GM23338 (cell line): Measurements from ENCODE around the gene RFX4. TPM values are rescaled to one million over a fixed set of nuclear protein-coding genes. Genes with fewer than 3 reads are reported as not detected.

ENCODE experiments used
- ATAC-seq: fragments of 200-7000 bp; cut with Tn5 transposase; 3 replicates; pipeline ENCODE4 v1.9.1; 2020
- DNase-seq: peaks from one replicate; pipeline ENCODE4 v3.0.0-alpha.2; 2015; ENCODE audit warnings: low spot score
- H2AFZ ChIP-seq: fragments of 200-600 bp; sonication (generic); 2 replicates; pipeline ENCODE4 v1.8.0; 2016; ENCODE audit warnings: antibody characterized with exemption, mild to moderate bottlenecking, moderate library complexity
- H3F3A ChIP-seq: fragments of 200-600 bp; sonication (generic); replicated peaks from 2 replicates; pipeline ENCODE4 v1.8.0; 2017; ENCODE audit warnings: antibody characterized with exemption, mixed run types, low read depth
- H3K27ac ChIP-seq: fragments of 200-600 bp; sonication (generic); 2 replicates; pipeline ENCODE4 v1.6.1; 2016; ENCODE audit warnings: low read depth
- H3K27me3 ChIP-seq: fragments of 200-600 bp; sonication (generic); 2 replicates; pipeline ENCODE4 v1.8.0; 2016; ENCODE audit warnings: mild to moderate bottlenecking, mixed run types, moderate library complexity; ENCODE audit not compliant: insufficient read depth
- H3K36me3 ChIP-seq: fragments of 200-600 bp; sonication (generic); 2 replicates; pipeline ENCODE4 v1.8.0; 2016; ENCODE audit warnings: mild to moderate bottlenecking; ENCODE audit not compliant: insufficient read depth
- H3K4me1 ChIP-seq: fragments of 200-600 bp; sonication (generic); 2 replicates; pipeline ENCODE4 v1.8.0; 2016; ENCODE audit warnings: mild to moderate bottlenecking, moderate library complexity; ENCODE audit not compliant: insufficient read depth
- H3K4me2 ChIP-seq: fragments of 200-600 bp; sonication (generic); 2 replicates; pipeline ENCODE4 v1.7.1; 2017; ENCODE audit warnings: mixed run types
- H3K4me3 ChIP-seq: fragments of 200-600 bp; sonication (generic); 2 replicates; pipeline ENCODE4 v1.6.1; 2016; ENCODE audit warnings: mixed run types
- H3K79me2 ChIP-seq: fragments of 200-600 bp; sonication (generic); replicated peaks from 2 replicates; pipeline ENCODE4 v1.8.0; 2017; ENCODE audit warnings: mild to moderate bottlenecking; ENCODE audit not compliant: insufficient read depth
- H3K9me2 ChIP-seq: fragments of 200-600 bp; sonication (generic); 2 replicates; pipeline ENCODE4 v1.8.0; 2017; ENCODE audit not compliant: insufficient read depth
- H4K20me1 ChIP-seq: fragments of 200-600 bp; sonication (generic); replicated peaks from 2 replicates; pipeline ENCODE4 v1.8.0; 2017; ENCODE audit warnings: mild to moderate bottlenecking; ENCODE audit not compliant: insufficient read depth
- H3K27ac Mint-ChIP-seq: 2 replicates; pipeline ENCODE4 v1.8.0; 2020; ENCODE audit warnings: inconsistent platforms, mild to moderate bottlenecking, moderate library complexity, mixed read lengths
- H3K27me3 Mint-ChIP-seq: 3 replicates; pipeline ENCODE4 v1.8.0; 2022; ENCODE audit warnings: low read depth, mild to moderate bottlenecking, moderate library complexity, mixed read lengths, inconsistent platforms; ENCODE audit not compliant: insufficient read depth, poor library complexity
- H3K36me3 Mint-ChIP-seq: 3 replicates; pipeline ENCODE4 v1.8.0; 2021; ENCODE audit warnings: low read depth, mild to moderate bottlenecking, inconsistent platforms, moderate library complexity, mixed read lengths
- H3K4me1 Mint-ChIP-seq: 3 replicates; pipeline ENCODE4 v1.8.0; 2020; ENCODE audit warnings: mild to moderate bottlenecking, inconsistent platforms, mixed read lengths
- H3K4me3 Mint-ChIP-seq: 3 replicates; pipeline ENCODE4 v1.8.0; 2021; ENCODE audit warnings: moderate library complexity, mild to moderate bottlenecking, inconsistent platforms, mixed read lengths
- H3K9me3 Mint-ChIP-seq: 3 replicates; pipeline ENCODE4 v1.8.0; 2020; ENCODE audit warnings: moderate library complexity, mild to moderate bottlenecking, inconsistent platforms, mixed read lengths
- CREB1 ChIP-seq: fragments of 250-450 bp; sonication (Bioruptor Pico); IDR thresholded peaks from 2 replicates; pipeline ENCODE4 v1.5.0; 2020; ENCODE audit warnings: low read depth, mild to moderate bottlenecking, moderate library complexity
- ETS1 ChIP-seq: IDR thresholded peaks from 2 replicates; pipeline ENCODE4 v1.6.1; 2016; ENCODE audit warnings: antibody characterized with exemption
- EZH2 ChIP-seq: fragments of 200-600 bp; sonication (generic); IDR thresholded peaks from one replicate; pipeline ENCODE4 v1.8.0; 2017; ENCODE audit warnings: antibody characterized with exemption, mild to moderate bottlenecking, low read depth; ENCODE audit not compliant: unreplicated experiment
- EZH2phosphoT487 ChIP-seq: fragments of 200-600 bp; sonication (generic); IDR thresholded peaks from one replicate; pipeline ENCODE4 v1.8.1; 2018; ENCODE audit warnings: antibody characterized with exemption; ENCODE audit not compliant: unreplicated experiment
- JUNB ChIP-seq: IDR thresholded peaks from one replicate; pipeline ENCODE4 v1.6.1; 2016; ENCODE audit warnings: antibody characterized with exemption; ENCODE audit not compliant: unreplicated experiment
- NANOG ChIP-seq: IDR thresholded peaks from 2 replicates; pipeline ENCODE4 v1.6.1; 2016; ENCODE audit warnings: antibody characterized with exemption, borderline replicate concordance
- POLR2AphosphoS5 ChIP-seq: IDR thresholded peaks from 2 replicates; pipeline ENCODE4 v1.6.1; 2016; ENCODE audit warnings: antibody characterized with exemption, low read depth
- REST ChIP-seq: IDR thresholded peaks from one replicate; pipeline ENCODE4 v1.6.1; 2018; ENCODE audit warnings: antibody characterized with exemption; ENCODE audit not compliant: unreplicated experiment
- STAT1 ChIP-seq: IDR thresholded peaks from one replicate; pipeline ENCODE4 v1.6.1; 2016; ENCODE audit warnings: antibody characterized with exemption; ENCODE audit not compliant: unreplicated experiment
- ZNF114 ChIP-seq: fragments of 250-450 bp; sonication (Bioruptor Pico); IDR thresholded peaks from 2 replicates; pipeline ENCODE4 v1.5.0; 2020; ENCODE audit warnings: mild to moderate bottlenecking, moderate library complexity
- ZNF331 ChIP-seq: fragments of 250-450 bp; sonication (Bioruptor Pico); IDR thresholded peaks from 2 replicates; pipeline ENCODE4 v1.5.0; 2020; ENCODE audit warnings: low read depth, mild to moderate bottlenecking, moderate library complexity
- ZNF462 ChIP-seq: fragments of 250-450 bp; sonication (Bioruptor Pico); IDR thresholded peaks from 2 replicates; pipeline ENCODE4 v1.5.0; 2020; ENCODE audit warnings: mild to moderate bottlenecking, moderate library complexity
- polyA plus RNA-seq: library from polyadenylated mRNA; unstranded; fragments of >200 nt; fragmentation: Nextera tagmentation; extraction: Ambion mirVana; gene quantifications from 2 replicates; pipeline ENCODE4 v1.2.1, GENCODE V29; 2016
- total RNA-seq: library from RNA; depleted of rRNA; stranded (reverse); fragments of >200 nt; shearing (Covaris generic); gene quantifications from 2 replicates; pipeline ENCODE4 v1.2.3, GENCODE V29; 2014
- TF ChIP-seq, protein P1 (sequence below), 2 experiments: fragments of 200-600 bp in 1 of 2; sonication (generic) in 1 of 2; conservative IDR thresholded peaks; 2 replicates each; pipeline versions ENCODE4 v1.5.1 to v1.6.1; 2016 to 2017; ENCODE audit warnings: antibody characterized with exemption in 2 of 2, low read depth in 2 of 2, mild to moderate bottlenecking in 2 of 2, moderate library complexity in 1 of 2

Gene RFX4
- total and polyA plus RNA-seq, 2 experiments from 2014 or later: 0.23 TPM; not detected in 1

- no peak overlapping the region for H3K27ac Mint-ChIP-seq
- H3K9me3 Mint-ChIP-seq: no peaks in the 10 kb centered on the region
- no peak for DNase-seq
- no peak for ATAC-seq
- peaks cover 16% of the 10 kb centered on the region; the same call in 1 of the 2 replicates for H3K9me2 ChIP-seq
- H3K36me3 ChIP-seq: no peaks in the 10 kb centered on the region
- no peaks in the 10 kb centered on the region for H3K4me1 ChIP-seq
- no peak for TF ChIP-seq ZNF114 (CRISPR knock-in tag)
- TF ChIP-seq CREB1 (CRISPR knock-in tag): no peak
- TF ChIP-seq JUNB: no peak
- TF ChIP-seq ZNF462 (CRISPR knock-in tag): no peak
- TF ChIP-seq, protein P1, sequence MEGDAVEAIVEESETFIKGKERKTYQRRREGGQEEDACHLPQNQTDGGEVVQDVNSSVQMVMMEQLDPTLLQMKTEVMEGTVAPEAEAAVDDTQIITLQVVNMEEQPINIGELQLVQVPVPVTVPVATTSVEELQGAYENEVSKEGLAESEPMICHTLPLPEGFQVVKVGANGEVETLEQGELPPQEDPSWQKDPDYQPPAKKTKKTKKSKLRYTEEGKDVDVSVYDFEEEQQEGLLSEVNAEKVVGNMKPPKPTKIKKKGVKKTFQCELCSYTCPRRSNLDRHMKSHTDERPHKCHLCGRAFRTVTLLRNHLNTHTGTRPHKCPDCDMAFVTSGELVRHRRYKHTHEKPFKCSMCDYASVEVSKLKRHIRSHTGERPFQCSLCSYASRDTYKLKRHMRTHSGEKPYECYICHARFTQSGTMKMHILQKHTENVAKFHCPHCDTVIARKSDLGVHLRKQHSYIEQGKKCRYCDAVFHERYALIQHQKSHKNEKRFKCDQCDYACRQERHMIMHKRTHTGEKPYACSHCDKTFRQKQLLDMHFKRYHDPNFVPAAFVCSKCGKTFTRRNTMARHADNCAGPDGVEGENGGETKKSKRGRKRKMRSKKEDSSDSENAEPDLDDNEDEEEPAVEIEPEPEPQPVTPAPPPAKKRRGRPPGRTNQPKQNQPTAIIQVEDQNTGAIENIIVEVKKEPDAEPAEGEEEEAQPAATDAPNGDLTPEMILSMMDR (conservative IDR thresholded peaks at IDR 0.05; ENCODE audit: low read depth in 2 of 2): no peak
- no peak for TF ChIP-seq ZNF331 (CRISPR knock-in tag)
- no peak for TF ChIP-seq STAT1
- TF ChIP-seq NANOG: no peak
- no peak for TF ChIP-seq POLR2AphosphoS5
- TF ChIP-seq REST: no peak
- TF ChIP-seq EZH2phosphoT487: no peak
- TF ChIP-seq EZH2: no peak
- no peak for TF ChIP-seq ETS1
- H2AFZ ChIP-seq: no peak overlapping the region
- no peaks in the 10 kb centered on the region for H3F3A ChIP-seq
- H3K4me2 ChIP-seq: no peak overlapping the region
- no peak overlapping the region for H3K27ac ChIP-seq
- H3K27me3 ChIP-seq: no peaks in the 10 kb centered on the region
- H3K4me3 ChIP-seq: no peak overlapping the region
- H3K36me3 Mint-ChIP-seq: no peaks in the 10 kb centered on the region
- H4K20me1 ChIP-seq: no peaks in the 10 kb centered on the region
- no peaks in the 10 kb centered on the region for H3K79me2 ChIP-seq
- H3K4me3 Mint-ChIP-seq: no peak overlapping the region
- H3K27me3 Mint-ChIP-seq: no peaks in the 10 kb centered on the region
- peaks cover 2% of the 10 kb centered on the region; the same call in 2 of the 3 replicates for H3K4me1 Mint-ChIP-seq
These were observed 16.0 kb upstream of the RFX4 start for GRCh38 chr12:106566771-106567170.
